Prostate gland (tissue), 2 donors: ENCODE data around the gene ABHD17A. TPM values are rescaled to one million over a fixed set of nuclear protein-coding genes. Genes with fewer than 3 reads are reported as not detected.

Source experiments
- DNase-seq: peaks from one replicate; pipeline ENCODE4 v3.0.0-alpha.2; 2019; ENCODE audit warnings: low spot score
- H3K27ac ChIP-seq, 2 donors: fragments of 200-600 bp; sonication (generic); 2 replicates each; pipeline ENCODE4 v1.5.1; 2017 to 2019
- H3K27me3 ChIP-seq: fragments of 200-600 bp; sonication (generic); replicated peaks from 2 replicates; pipeline ENCODE4 v1.5.1; 2019; ENCODE audit not compliant: insufficient read depth
- H3K36me3 ChIP-seq, 2 donors: fragments of 200-600 bp; sonication (generic); 1 replicate in 1 of 2; 2 replicates in 1 of 2; pipeline versions ENCODE4 v1.5.1 to v1.8.1; 2017 to 2019
- H3K4me1 ChIP-seq: fragments of 200-600 bp; sonication (generic); replicated peaks from 2 replicates; pipeline ENCODE4 v1.5.1; 2019
- H3K4me3 ChIP-seq, 2 donors: fragments of 200-600 bp; sonication (generic); 2 replicates each; pipeline ENCODE4 v1.5.1; 2017 to 2019
- H3K9me3 ChIP-seq: fragments of 200-600 bp; sonication (generic); 2 replicates; pipeline ENCODE4 v1.5.1; 2017
- POLR2A ChIP-seq: fragments of 450-650 bp; IDR thresholded peaks from one replicate; pipeline ENCODE4 v1.6.1; 2016; ENCODE audit warnings: antibody characterized with exemption, mild to moderate bottlenecking
- POLR2AphosphoS5 ChIP-seq: sonication (generic); formaldehyde crosslinking; IDR thresholded peaks from one replicate; pipeline ENCODE4 v1.6.1; 2017; ENCODE audit warnings: antibody characterized with exemption
- WGBS: methylation state at CpG from one replicate; pipeline ENCODE4 v1.1.5; 2018; 5-methylcytosine and 5-hydroxymethylcytosine counted together
- intact Hi-C: fragments of 100-400 bp; cut with DNase I; formaldehyde crosslinking; loops from one replicate; pipeline ENCODE4 v1.14.2; 2022
- total RNA-seq, 2 donors: library from RNA; depleted of rRNA; stranded (reverse); fragments of >200 nt; gene quantifications; one replicate each; pipeline ENCODE4 v1.1.0, GENCODE V29; 2016
- TF ChIP-seq, protein P1 (sequence below), 4 experiments: fragments of 200-600 bp in 2 of 4; fragments of 450-650 bp in 2 of 4; sonication (generic) in 2 of 4; IDR thresholded peaks; 1 replicate in 3 of 4; 2 replicates in 1 of 4; pipeline ENCODE4 v1.5.1; 2016 to 2019; ENCODE audit warnings: antibody characterized with exemption in 4 of 4, mild to moderate bottlenecking in 2 of 4, moderate library complexity in 2 of 4

ABHD17A gene
- total RNA-seq, 2 donors from 2014 or later = 131 to 146 TPM

DNA sequence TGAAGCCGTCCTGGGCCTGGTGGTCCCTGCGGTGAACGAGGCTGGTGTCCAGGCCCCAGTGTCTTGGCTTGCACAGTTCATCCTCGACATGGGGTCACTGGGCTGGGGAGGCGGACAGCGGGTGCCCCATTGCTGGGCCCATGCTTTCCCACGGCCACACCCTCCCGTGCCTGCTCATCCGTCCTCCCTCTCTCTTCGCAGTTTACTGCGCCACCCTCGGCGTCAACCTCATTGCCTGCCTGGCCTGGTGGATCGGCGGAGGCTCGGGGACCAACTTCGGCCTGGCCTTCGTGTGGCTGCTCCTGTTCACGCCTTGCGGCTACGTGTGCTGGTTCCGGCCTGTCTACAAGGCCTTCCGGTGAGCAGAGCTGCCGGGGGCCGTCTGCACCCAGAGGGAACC lies 32.6 kb upstream of the ABHD17A start:
- intact Hi-C loops = no loop called here
- no peaks in the 10 kb centered on the region for H3K27me3 ChIP-seq
- TF ChIP-seq POLR2AphosphoS5 (no peak), POLR2A (no peak)
- TF ChIP-seq, protein P1, sequence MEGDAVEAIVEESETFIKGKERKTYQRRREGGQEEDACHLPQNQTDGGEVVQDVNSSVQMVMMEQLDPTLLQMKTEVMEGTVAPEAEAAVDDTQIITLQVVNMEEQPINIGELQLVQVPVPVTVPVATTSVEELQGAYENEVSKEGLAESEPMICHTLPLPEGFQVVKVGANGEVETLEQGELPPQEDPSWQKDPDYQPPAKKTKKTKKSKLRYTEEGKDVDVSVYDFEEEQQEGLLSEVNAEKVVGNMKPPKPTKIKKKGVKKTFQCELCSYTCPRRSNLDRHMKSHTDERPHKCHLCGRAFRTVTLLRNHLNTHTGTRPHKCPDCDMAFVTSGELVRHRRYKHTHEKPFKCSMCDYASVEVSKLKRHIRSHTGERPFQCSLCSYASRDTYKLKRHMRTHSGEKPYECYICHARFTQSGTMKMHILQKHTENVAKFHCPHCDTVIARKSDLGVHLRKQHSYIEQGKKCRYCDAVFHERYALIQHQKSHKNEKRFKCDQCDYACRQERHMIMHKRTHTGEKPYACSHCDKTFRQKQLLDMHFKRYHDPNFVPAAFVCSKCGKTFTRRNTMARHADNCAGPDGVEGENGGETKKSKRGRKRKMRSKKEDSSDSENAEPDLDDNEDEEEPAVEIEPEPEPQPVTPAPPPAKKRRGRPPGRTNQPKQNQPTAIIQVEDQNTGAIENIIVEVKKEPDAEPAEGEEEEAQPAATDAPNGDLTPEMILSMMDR (IDR thresholded peaks at IDR 0.05) = no peak
- H3K4me1 ChIP-seq = no peaks in the 10 kb centered on the region
- WGBS = 93% methylated on average over 25 of the region's 25 CpGs
- no peak overlapping the region for H3K27ac ChIP-seq
- H3K36me3 ChIP-seq = peaks cover 8 to 16% of the 10 kb centered on the region in 2 donors
- DNase-seq = no peak
- no peaks in the 10 kb centered on the region for H3K9me3 ChIP-seq
- no peak overlapping the region for H3K4me3 ChIP-seq

DNA sequence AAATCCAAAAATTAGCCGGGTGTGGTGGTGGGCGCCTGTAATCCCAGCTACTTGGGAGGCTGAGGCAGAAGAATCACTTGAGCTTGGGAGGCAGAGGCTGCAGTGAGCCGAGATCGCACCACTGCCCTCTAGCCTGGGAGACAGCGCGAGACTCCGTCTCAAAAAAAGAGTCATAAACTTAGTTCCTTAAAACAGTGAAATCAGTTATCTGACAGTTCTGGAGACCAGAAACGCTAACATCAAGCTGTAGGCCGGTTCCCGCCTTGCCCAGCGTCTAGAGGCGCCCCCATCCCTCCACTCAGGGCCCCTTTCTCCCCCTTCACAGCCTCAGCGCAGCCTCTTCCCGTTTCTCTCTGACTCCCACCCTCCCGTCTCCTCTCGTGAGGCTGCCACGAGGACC lies 31.9 kb upstream of the ABHD17A start:
- Histone ChIP-seq H3K27me3 (no peaks in the 10 kb centered on the region), H3K27ac (no peak overlapping the region), H3K4me3 (no peak overlapping the region), H3K4me1 (no peaks in the 10 kb centered on the region), H3K9me3 (no peaks in the 10 kb centered on the region), H3K36me3 (peaks cover 8 to 19% of the 10 kb centered on the region in 2 donors)
- TF ChIP-seq POLR2AphosphoS5 (no peak), POLR2A (no peak)
- TF ChIP-seq, protein P1 (IDR thresholded peaks at IDR 0.05) = no peak
- intact Hi-C loops = no loop called here
- no peak for DNase-seq
- 78% methylated on average over 17 of the region's 17 CpGs for WGBS

DNA sequence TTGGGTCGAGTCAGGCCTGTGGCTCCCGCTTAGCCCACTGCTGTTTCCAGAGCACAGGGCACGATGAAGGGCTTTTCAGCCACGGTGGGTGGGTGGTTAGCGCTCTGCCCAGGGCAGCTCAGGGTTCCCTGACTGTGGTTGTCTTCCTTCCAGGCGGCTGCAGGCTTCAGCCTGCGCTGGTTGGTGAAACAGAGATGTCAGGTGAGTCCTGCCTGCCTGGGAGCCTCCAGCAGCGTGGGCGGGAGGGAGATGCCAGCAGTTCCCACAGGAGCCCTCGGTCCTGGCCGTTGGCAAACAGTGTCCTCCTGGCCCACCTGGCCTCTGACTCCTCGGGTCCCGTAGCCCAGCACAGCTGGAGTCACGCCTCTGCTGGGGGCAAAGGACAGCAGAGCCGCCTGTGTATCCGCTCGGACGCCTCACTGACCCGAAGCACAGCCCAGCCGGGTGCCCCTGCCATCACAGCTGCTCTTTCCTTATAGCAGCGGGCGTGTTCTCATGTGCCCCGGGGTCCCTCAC lies 29.6 kb upstream of the ABHD17A start:
- WGBS = 87% methylated on average over 23 of the region's 23 CpGs
- peaks cover 3 to 11% of the 10 kb centered on the region in 2 donors for H3K36me3 ChIP-seq
- no peak overlapping the region for H3K4me3 ChIP-seq
- TF ChIP-seq POLR2A = no peak
- no peak for DNase-seq
- H3K27ac ChIP-seq = no peak overlapping the region
- no peaks in the 10 kb centered on the region for H3K4me1 ChIP-seq
- no peaks in the 10 kb centered on the region for H3K27me3 ChIP-seq
- intact Hi-C loops = no loop called here
- H3K9me3 ChIP-seq = no peaks in the 10 kb centered on the region

DNA sequence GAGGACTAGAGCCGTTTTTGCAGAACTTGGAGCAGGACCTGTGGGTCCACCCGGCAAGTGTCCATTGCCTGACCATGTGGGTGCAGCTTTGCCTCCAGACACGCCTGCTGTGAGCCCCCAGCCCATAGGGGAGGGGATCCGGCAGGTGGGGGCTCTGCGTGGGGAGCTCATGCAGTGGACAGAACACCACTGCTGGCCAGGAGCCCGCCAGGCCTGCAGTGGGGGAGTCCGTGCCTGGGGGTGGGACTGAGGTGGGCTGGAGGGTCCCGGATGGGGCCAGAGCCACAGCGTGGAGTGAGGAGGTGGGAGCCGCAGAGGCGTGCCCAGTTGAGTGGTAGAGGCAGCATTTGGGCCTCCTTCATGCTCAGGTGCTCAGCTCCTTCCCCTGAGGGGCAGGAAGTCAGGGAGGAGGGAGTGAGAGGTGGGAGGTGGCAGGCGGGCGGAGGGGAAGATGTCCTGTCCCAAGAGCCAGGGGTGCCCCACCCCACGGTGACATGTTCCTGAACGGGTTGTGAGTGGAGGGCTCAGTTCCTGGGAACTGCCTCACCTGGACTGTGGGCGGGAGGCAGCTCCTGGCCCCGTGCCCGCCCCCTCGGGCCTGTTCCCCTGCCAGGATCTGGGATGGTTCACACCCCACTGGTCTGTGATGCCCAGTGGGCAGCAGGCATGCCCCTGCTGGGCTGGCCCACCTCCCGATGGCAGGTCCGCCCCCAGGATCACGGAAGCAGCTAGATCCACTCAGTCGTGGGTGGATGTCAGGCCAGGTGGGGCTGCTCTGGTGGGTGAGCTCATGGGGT lies 28.7 kb upstream of the ABHD17A start:
- H3K36me3 ChIP-seq = peaks cover 3 to 10% of the 10 kb centered on the region in 2 donors
- DNase-seq = no peak

DNA sequence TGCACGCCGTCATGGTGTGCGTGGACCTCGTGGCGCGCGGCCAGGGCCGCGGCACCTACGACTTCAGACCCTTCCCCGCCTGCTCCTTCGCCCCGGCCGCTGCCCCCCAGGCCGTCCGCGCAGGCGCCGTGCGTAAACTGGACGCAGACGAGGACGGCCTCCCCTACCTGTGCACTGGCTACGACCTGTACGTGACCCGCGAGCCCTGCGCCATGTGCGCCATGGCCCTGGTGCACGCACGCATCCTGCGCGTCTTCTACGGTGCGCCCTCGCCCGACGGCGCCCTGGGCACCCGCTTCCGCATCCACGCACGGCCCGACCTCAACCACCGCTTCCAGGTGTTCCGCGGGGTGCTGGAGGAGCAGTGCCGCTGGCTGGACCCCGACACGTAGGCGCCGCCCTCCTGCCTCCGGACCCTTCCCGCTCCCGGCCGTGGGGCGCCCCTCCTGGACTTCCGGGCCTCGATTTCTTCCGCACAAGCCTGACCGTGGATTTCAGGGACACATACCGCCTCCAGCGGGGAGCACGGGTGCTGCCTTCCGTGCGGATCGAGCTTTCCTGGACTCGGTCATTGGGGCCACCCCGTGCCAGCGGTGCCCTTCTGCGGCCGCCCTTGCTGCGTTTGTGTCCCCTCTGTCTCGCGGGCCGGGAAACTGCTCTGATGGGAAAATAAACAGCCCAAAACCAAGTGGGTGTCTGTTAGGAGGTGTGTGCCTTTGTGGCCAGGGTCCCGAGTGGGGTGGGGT lies 27.6 kb upstream of the ABHD17A start:
- no peak for DNase-seq
- intact Hi-C loops = no loop called here
- Histone ChIP-seq H3K27ac (no peak overlapping the region), H3K27me3 (no peaks in the 10 kb centered on the region), H3K9me3 (no peaks in the 10 kb centered on the region), H3K36me3 (peaks cover 0 to 6% of the 10 kb centered on the region in 2 donors), H3K4me1 (peaks cover 5% of the 10 kb centered on the region), H3K4me3 (no peak overlapping the region)
- 96% methylated on average over 77 of the region's 77 CpGs for WGBS
- TF ChIP-seq POLR2A = no peak
- no peak for TF ChIP-seq POLR2AphosphoS5
- TF ChIP-seq, protein P1 (IDR thresholded peaks at IDR 0.05) = no peak

More for the DNA sequence above, 28.7 kb upstream of the ABHD17A start:
- Histone ChIP-seq H3K9me3 (no peaks in the 10 kb centered on the region), H3K4me3 (no peak overlapping the region), H3K4me1 (peaks cover 2% of the 10 kb centered on the region), H3K27me3 (no peaks in the 10 kb centered on the region), H3K27ac (no peak overlapping the region)
- intact Hi-C loops = no loop called here
- TF ChIP-seq POLR2AphosphoS5 = no peak
- TF ChIP-seq POLR2A = no peak
- TF ChIP-seq, protein P1 (IDR thresholded peaks at IDR 0.05) = no peak
- 52% methylated on average over 23 of the region's 23 CpGs for WGBS
